AG04450 (cell line): ENCODE data around the gene UPF3A. TPM values are rescaled to one million over a fixed set of nuclear protein-coding genes. Genes with fewer than 3 reads are reported as not detected.

Source experiments
- CTCF ChIA-PET: fragments of 300-600, 350-600 bp; formaldehyde crosslinking; extraction: SDS; loops from one replicate; lab custom pipeline; 2022; ENCODE audit warnings: antibody characterized with exemption, inconsistent platforms; lab: Charles Lee
- POLR2A ChIA-PET: fragments of 350-600 bp; formaldehyde crosslinking; extraction: SDS; loops from one replicate; lab custom pipeline; 2021; ENCODE audit warnings: antibody characterized with exemption, inconsistent platforms; lab: Yijun Ruan, JAX
- DNase-seq: peaks from one replicate; pipeline ENCODE4 v3.0.0-alpha.2; 2011; ENCODE audit warnings: low read depth, low spot score
- H3K27ac ChIP-seq: one replicate; pipeline ENCODE4 v1.5.1; 2012; ENCODE audit warnings: low read depth, low read length, control low read depth
- H3K27me3 ChIP-seq: one replicate; pipeline ENCODE4 v1.6.0; 2012; ENCODE audit warnings: low read length; ENCODE audit not compliant: control insufficient read depth, insufficient read depth
- H3K4me3 ChIP-seq: 2 replicates; pipeline ENCODE4 v1.5.1; 2011; ENCODE audit warnings: mild to moderate bottlenecking, low read depth, low read length, control low read depth
- H3K9me3 ChIP-seq: 2 replicates; pipeline ENCODE4 v1.5.1; 2012; ENCODE audit warnings: low read length; ENCODE audit not compliant: control insufficient read depth, insufficient read depth
- polyA plus RNA-seq: library from polyadenylated mRNA; depleted of rRNA; stranded (reverse); fragments of >200 nt; gene quantifications from 2 replicates; pipeline ENCODE4 v1.2.3, GENCODE V29; 2011
- TF ChIP-seq, protein P1 (sequence below): IDR thresholded peaks from 2 replicates; pipeline ENCODE4 v1.5.1; 2011; ENCODE audit warnings: low read depth, low read length, control low read depth, inconsistent platforms

UPF3A gene
- polyA plus RNA-seq, 1 experiment = 60.3 TPM

DNA sequence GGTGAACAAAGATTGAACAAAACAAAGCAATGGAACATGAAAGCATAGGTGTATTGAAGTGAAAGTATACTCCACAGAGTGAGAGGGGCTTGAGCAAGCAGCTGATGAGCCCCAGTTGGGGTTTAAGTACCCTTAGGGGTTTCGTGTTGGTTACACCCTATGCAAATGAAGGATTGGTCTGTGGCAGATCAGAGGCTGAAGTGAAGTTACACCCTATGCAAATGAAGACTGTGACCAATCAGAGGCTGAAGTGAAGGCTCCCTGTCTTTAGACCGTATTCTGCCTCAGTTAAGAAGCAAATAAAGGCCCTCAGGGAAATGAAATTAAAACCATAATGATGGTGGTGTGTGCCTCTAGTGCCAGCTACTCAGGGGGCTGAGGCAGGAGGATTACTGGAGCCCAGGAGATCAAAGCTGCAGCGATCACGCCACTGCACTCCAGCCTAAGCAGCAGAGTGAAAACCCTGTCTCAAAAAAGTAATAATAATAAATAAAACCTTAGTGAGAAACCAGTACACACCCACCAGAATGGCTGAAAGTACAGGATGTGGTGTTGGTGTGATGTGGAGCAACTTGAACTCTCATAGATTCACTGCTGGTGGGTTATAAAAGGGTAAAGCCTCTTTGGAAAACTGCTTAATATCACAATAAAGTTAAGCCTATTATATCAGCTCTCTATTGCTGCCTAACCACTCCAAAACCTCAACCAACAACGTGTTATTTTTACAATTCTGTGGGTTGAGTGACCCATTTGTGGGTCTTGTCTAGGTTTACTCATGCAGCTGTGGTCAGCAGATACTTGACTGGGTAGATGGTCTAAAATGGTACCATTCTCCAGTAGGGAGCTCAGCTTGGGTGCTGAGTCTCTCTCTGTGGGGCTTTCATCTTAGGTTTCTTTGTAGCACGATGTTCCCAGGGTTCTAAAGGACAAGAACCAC, 12.8 kb upstream of the UPF3A start:
- H3K4me3 ChIP-seq = no peak overlapping the region
- TF ChIP-seq, protein P1, sequence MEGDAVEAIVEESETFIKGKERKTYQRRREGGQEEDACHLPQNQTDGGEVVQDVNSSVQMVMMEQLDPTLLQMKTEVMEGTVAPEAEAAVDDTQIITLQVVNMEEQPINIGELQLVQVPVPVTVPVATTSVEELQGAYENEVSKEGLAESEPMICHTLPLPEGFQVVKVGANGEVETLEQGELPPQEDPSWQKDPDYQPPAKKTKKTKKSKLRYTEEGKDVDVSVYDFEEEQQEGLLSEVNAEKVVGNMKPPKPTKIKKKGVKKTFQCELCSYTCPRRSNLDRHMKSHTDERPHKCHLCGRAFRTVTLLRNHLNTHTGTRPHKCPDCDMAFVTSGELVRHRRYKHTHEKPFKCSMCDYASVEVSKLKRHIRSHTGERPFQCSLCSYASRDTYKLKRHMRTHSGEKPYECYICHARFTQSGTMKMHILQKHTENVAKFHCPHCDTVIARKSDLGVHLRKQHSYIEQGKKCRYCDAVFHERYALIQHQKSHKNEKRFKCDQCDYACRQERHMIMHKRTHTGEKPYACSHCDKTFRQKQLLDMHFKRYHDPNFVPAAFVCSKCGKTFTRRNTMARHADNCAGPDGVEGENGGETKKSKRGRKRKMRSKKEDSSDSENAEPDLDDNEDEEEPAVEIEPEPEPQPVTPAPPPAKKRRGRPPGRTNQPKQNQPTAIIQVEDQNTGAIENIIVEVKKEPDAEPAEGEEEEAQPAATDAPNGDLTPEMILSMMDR = no peak
- ChIA-PET CTCF (no interaction called here), POLR2A (no interaction called here)
- H3K27ac ChIP-seq = no peak overlapping the region
- H3K27me3 ChIP-seq = no peaks in the 10 kb centered on the region
- H3K9me3 ChIP-seq = no peaks in the 10 kb centered on the region
- no peak for DNase-seq

DNA sequence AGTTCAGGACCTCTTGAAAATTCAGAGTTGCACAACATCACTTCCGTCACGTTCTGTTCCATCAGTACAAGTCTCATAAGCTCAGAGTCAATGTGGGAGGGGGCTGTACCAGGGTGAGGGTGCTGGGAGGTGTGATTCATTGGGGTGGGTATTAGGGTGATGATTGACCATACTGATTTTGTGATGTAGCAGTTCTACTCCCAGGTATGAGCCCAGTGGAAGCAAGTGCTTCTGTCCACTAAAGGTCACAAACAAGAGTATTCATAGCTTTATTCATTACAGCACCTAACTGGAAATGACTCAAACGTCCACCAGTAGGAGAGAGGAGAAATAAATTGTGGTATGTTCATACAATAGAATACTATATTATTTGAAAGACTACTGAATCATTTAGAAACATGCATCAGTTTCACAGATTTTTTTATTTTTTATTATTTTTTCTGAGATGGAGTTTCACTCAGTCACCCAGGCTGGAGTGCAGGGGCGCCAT, 12.1 kb upstream of the UPF3A start:
- CTCF ChIA-PET = no interaction called here
- TF ChIP-seq, protein P1 = no peak
- no peak overlapping the region for H3K27ac ChIP-seq
- POLR2A ChIA-PET = no interaction called here
- H3K4me3 ChIP-seq = no peak overlapping the region
- no peaks in the 10 kb centered on the region for H3K27me3 ChIP-seq
- no peak for DNase-seq
- no peaks in the 10 kb centered on the region for H3K9me3 ChIP-seq

- CTCF ChIA-PET = no interaction called here
- no peak overlapping the region for H3K27ac ChIP-seq
Measured at GRCh38 chr13:114272977-114273376, 8.4 kb upstream of the UPF3A start.

GRCh38 chr13:114275304-114275703, 6.1 kb upstream of the UPF3A start:
- ChIA-PET CTCF (no interaction called here), POLR2A (no interaction called here)
- Histone ChIP-seq H3K9me3 (no peaks in the 10 kb centered on the region), H3K4me3 (no peak overlapping the region), H3K27me3 (no peaks in the 10 kb centered on the region), H3K27ac (no peak overlapping the region)
- no peak for DNase-seq
- TF ChIP-seq, protein P1 = no peak

More at GRCh38 chr13:114272977-114273376, 8.4 kb upstream of the UPF3A start:
- Histone ChIP-seq H3K27me3 (no peaks in the 10 kb centered on the region), H3K9me3 (no peaks in the 10 kb centered on the region), H3K4me3 (no peak overlapping the region)
- TF ChIP-seq, protein P1 = no peak
- POLR2A ChIA-PET = no interaction called here
- DNase-seq = no peak

GRCh38 chr13:114279146-114279545, 2.3 kb upstream of the UPF3A start:
- H3K4me3 ChIP-seq = no peak overlapping the region
- TF ChIP-seq, protein P1 = no peak
- POLR2A ChIA-PET = interaction anchor here (0.6 kb wide), 1 partner anchor 10 kb away, joined by 3 read pairs; no protein-coding TSS in a partner anchor
- H3K27me3 ChIP-seq = no peaks in the 10 kb centered on the region
- CTCF ChIA-PET = no interaction called here
- no peak overlapping the region for H3K27ac ChIP-seq
- no peak for DNase-seq
- no peaks in the 10 kb centered on the region for H3K9me3 ChIP-seq
